Activated CD4-positive, alpha-beta T cell treated with anti-CD3 and anti-CD28 coated beads for 36 hours (primary cell): ENCODE data around the gene TAF11L10. TPM values are rescaled to one million over a fixed set of nuclear protein-coding genes. Genes with fewer than 3 reads are reported as not detected.
"Not testable (repeated sequence)": the region's sequence is repeated elsewhere in the genome, so short reads cannot be mapped to it uniquely, and the experiment has no call there.

ENCODE experiments used
- ATAC-seq: fragments of 200-7000 bp; cut with Tn5 transposase; one replicate; pipeline ENCODE4 v1.10.0; 2021; ENCODE audit warnings: mild to moderate bottlenecking, moderate library complexity
- CTCF ChIA-PET: fragments of 350-600 bp; sonication (Branson Sonifier 250); formaldehyde crosslinking; loops from one replicate; lab custom pipeline; 2021; ENCODE audit warnings: antibody characterized with exemption; lab: Charles Lee
- POLR2A ChIA-PET: fragments of 350-600 bp; sonication (Branson Sonifier 250); formaldehyde crosslinking; loops from one replicate; lab custom pipeline; 2021; ENCODE audit warnings: antibody characterized with exemption, inconsistent platforms; lab: Charles Lee
- DNase-seq: peaks from one replicate; pipeline ENCODE4 v3.0.0-alpha.2; 2020
- H3K27ac Mint-ChIP-seq: one replicate; pipeline ENCODE4 v1.8.0; 2021; ENCODE audit warnings: mixed read lengths
- H3K27me3 Mint-ChIP-seq: one replicate; pipeline ENCODE4 v1.8.0; 2021; ENCODE audit warnings: mixed read lengths
- H3K36me3 Mint-ChIP-seq: one replicate; pipeline ENCODE4 v1.8.0; 2021; ENCODE audit warnings: low read depth, mixed read lengths
- H3K4me1 Mint-ChIP-seq: one replicate; pipeline ENCODE4 v1.8.0; 2021; ENCODE audit warnings: mixed read lengths
- H3K4me3 Mint-ChIP-seq: one replicate; pipeline ENCODE4 v1.8.0; 2021; ENCODE audit warnings: mild to moderate bottlenecking, moderate library complexity, mixed read lengths
- H3K9me3 Mint-ChIP-seq: one replicate; pipeline ENCODE4 v1.8.0; 2021; ENCODE audit warnings: low read depth, mixed read lengths
- intact Hi-C, 2 experiments: fragments of 100-400 bp; cut with DNase I in 1 of 2; cut with micrococcal nuclease in 1 of 2; formaldehyde crosslinking; loops; one replicate each; pipeline versions ENCODE4 v1.14.2 to v1.15.1; 2022 to 2024; cut with DNase I, micrococcal nuclease
- total RNA-seq, 2 experiments: library from RNA; stranded (reverse); gene quantifications; one replicate each; pipeline ENCODE4 v1.2.3, GENCODE V29; 2021

Gene TAF11L10
- not detected for total RNA-seq

- H3K36me3 Mint-ChIP-seq, H3K4me3 Mint-ChIP-seq, ATAC-seq, POLR2A ChIA-PET, H3K9me3 Mint-ChIP-seq, H3K27ac Mint-ChIP-seq, H3K4me1 Mint-ChIP-seq, H3K27me3 Mint-ChIP-seq, intact Hi-C loops, DNase-seq, CTCF ChIA-PET: not testable (repeated sequence)
Measured at GRCh38 chr5:17597728-17598127, at the start of gene TAF11L10. Gene TAF11L10 (minus strand): TSS chr5:17597828.

- intact Hi-C loops, result no loop called here
- POLR2A ChIA-PET, result no interaction called here
- CTCF ChIA-PET, result no interaction called here
- Mint-ChIP-seq H3K4me1 (no peaks in the 10 kb centered on the region), H3K27ac (no peak within 1 kb of the TSS), H3K4me3 (no peak within 1 kb of the TSS), H3K27me3 (no peaks in the 10 kb centered on the region), H3K36me3 (no peaks in the 10 kb centered on the region), H3K9me3 (no peaks in the 10 kb centered on the region)
- DNase-seq (no peak), ATAC-seq (no peak)
Measured at GRCh38 chr5:17634160-17634559, 36.5 kb upstream of the TAF11L10 start, which contains the start of gene TAF11L14. Gene TAF11L14 (plus strand): TSS chr5:17634460.

GRCh38 chr5:17631788-17632187 lies 34.2 kb upstream of the TAF11L10 start, which contains the start of gene TAF11L13:
Gene TAF11L13 (plus strand): TSS chr5:17632088.
- H3K27me3 Mint-ChIP-seq, DNase-seq, CTCF ChIA-PET, H3K4me1 Mint-ChIP-seq, H3K36me3 Mint-ChIP-seq, H3K4me3 Mint-ChIP-seq, H3K9me3 Mint-ChIP-seq, ATAC-seq, H3K27ac Mint-ChIP-seq, POLR2A ChIA-PET, intact Hi-C loops: not testable (repeated sequence)

- intact Hi-C loops, result no loop called here
- H3K27me3 Mint-ChIP-seq, result no peaks in the 10 kb centered on the region
- no peak overlapping the region for H3K4me3 Mint-ChIP-seq
- DNase-seq (no peak), ATAC-seq (no peak)
- no peaks in the 10 kb centered on the region for H3K4me1 Mint-ChIP-seq
- POLR2A ChIA-PET, result no interaction called here
- H3K36me3 Mint-ChIP-seq, result no peaks in the 10 kb centered on the region
- CTCF ChIA-PET, result no interaction called here
- H3K9me3 Mint-ChIP-seq, result peaks cover 4% of the 10 kb centered on the region
- H3K27ac Mint-ChIP-seq, result no peak overlapping the region
Measured at GRCh38 chr5:17625686-17626085, 28.1 kb upstream of the TAF11L10 start.

GRCh38 chr5:17620627-17621026 lies 23.0 kb upstream of the TAF11L10 start:
- no peak for ATAC-seq
- peaks cover 4% of the 10 kb centered on the region for H3K9me3 Mint-ChIP-seq
- H3K36me3 Mint-ChIP-seq, result no peaks in the 10 kb centered on the region
- H3K4me3 Mint-ChIP-seq, result no peak overlapping the region
- no peak for DNase-seq
- POLR2A ChIA-PET, result no interaction called here
- no peak overlapping the region for H3K27ac Mint-ChIP-seq
- CTCF ChIA-PET, result no interaction called here
- intact Hi-C loops, result no loop called here
- no peaks in the 10 kb centered on the region for H3K27me3 Mint-ChIP-seq
- H3K4me1 Mint-ChIP-seq, result no peaks in the 10 kb centered on the region

GRCh38 chr5:17619354-17619753 lies 21.7 kb upstream of the TAF11L10 start:
- Mint-ChIP-seq H3K9me3 (peaks cover 4% of the 10 kb centered on the region), H3K36me3 (no peaks in the 10 kb centered on the region), H3K4me3 (no peak overlapping the region), H3K27me3 (no peaks in the 10 kb centered on the region), H3K27ac (no peak overlapping the region), H3K4me1 (no peaks in the 10 kb centered on the region)
- ATAC-seq (no peak), DNase-seq (no peak)
- ChIA-PET POLR2A (no interaction called here), CTCF (no interaction called here)
- intact Hi-C loops, result no loop called here

GRCh38 chr5:17614872-17615605 lies 17.4 kb upstream of the TAF11L10 start:
- Mint-ChIP-seq H3K4me3 (no peak overlapping the region), H3K27ac (no peak overlapping the region), H3K27me3 (no peaks in the 10 kb centered on the region), H3K9me3 (peaks cover 3% of the 10 kb centered on the region), H3K4me1 (no peaks in the 10 kb centered on the region), H3K36me3 (no peaks in the 10 kb centered on the region)
- DNase-seq (no peak), ATAC-seq (no peak)
- CTCF ChIA-PET, result no interaction called here
- intact Hi-C loops, result no loop called here
- POLR2A ChIA-PET, result no interaction called here

GRCh38 chr5:17610092-17610491 lies 12.5 kb upstream of the TAF11L10 start, which contains the start of gene TAF11L12:
Gene TAF11L12 (plus strand): TSS chr5:17610392.
- intact Hi-C loops, DNase-seq, H3K36me3 Mint-ChIP-seq, ATAC-seq, H3K4me3 Mint-ChIP-seq, CTCF ChIA-PET, H3K4me1 Mint-ChIP-seq, H3K27me3 Mint-ChIP-seq, H3K9me3 Mint-ChIP-seq, H3K27ac Mint-ChIP-seq: not testable (repeated sequence)
- POLR2A ChIA-PET, result interaction anchor here (0.7 kb wide), 1 partner anchor 40 kb away, joined by 3 read pairs; no protein-coding TSS in a partner anchor

GRCh38 chr5:17607461-17607860 lies 9.8 kb upstream of the TAF11L10 start:
- DNase-seq, ATAC-seq: not testable (repeated sequence)

GRCh38 chr5:17604951-17605350 lies 7.3 kb upstream of the TAF11L10 start:
- intact Hi-C loops, result no loop called here
- ChIA-PET CTCF (no interaction called here), POLR2A (no interaction called here)
- Mint-ChIP-seq H3K4me3 (no peak overlapping the region), H3K9me3 (no peaks in the 10 kb centered on the region), H3K36me3 (no peaks in the 10 kb centered on the region), H3K4me1 (no peaks in the 10 kb centered on the region), H3K27ac (no peak overlapping the region), H3K27me3 (no peaks in the 10 kb centered on the region)
- DNase-seq (no peak), ATAC-seq (no peak)

More at GRCh38 chr5:17607461-17607860, 9.8 kb upstream of the TAF11L10 start:
- H3K9me3 Mint-ChIP-seq, intact Hi-C loops, H3K36me3 Mint-ChIP-seq, CTCF ChIA-PET, H3K27ac Mint-ChIP-seq, H3K4me3 Mint-ChIP-seq, H3K4me1 Mint-ChIP-seq, H3K27me3 Mint-ChIP-seq, POLR2A ChIA-PET: not testable (repeated sequence)

GRCh38 chr5:17603880-17604279 lies 6.3 kb upstream of the TAF11L10 start, which contains the start of gene TAF11L11:
Gene TAF11L11 (plus strand): TSS chr5:17604183.
- H3K9me3 Mint-ChIP-seq, H3K36me3 Mint-ChIP-seq, H3K27ac Mint-ChIP-seq, intact Hi-C loops, DNase-seq, H3K4me1 Mint-ChIP-seq, ATAC-seq, H3K27me3 Mint-ChIP-seq, CTCF ChIA-PET, POLR2A ChIA-PET, H3K4me3 Mint-ChIP-seq: not testable (repeated sequence)

GRCh38 chr5:17594255-17594654 lies 3.4 kb downstream of the TAF11L10 start, which contains the start of gene TAF11L9:
Gene TAF11L9 (minus strand): TSS chr5:17594394.
- H3K36me3 Mint-ChIP-seq, H3K4me1 Mint-ChIP-seq, intact Hi-C loops, H3K27ac Mint-ChIP-seq, CTCF ChIA-PET, POLR2A ChIA-PET, DNase-seq, ATAC-seq, H3K9me3 Mint-ChIP-seq, H3K27me3 Mint-ChIP-seq, H3K4me3 Mint-ChIP-seq: not testable (repeated sequence)
